Suprapubic skin (tissue), 4 donors: ENCODE results near the gene NPAS2.

Source experiments
- CTCF ChIP-seq, 2 donors: fragments of 200-600 bp in 1 of 2; fragments of 450-650 bp in 1 of 2; sonication (generic) in 1 of 2; IDR thresholded peaks; one replicate each; pipeline ENCODE4 v1.5.1; 2016 to 2019; ENCODE audit warnings: antibody characterized with exemption in 2 of 2, mild to moderate bottlenecking in 1 of 2, moderate library complexity in 1 of 2
- EP300 ChIP-seq: sonication (generic); formaldehyde crosslinking; IDR thresholded peaks from one replicate; pipeline ENCODE4 v1.6.1; 2017; ENCODE audit warnings: antibody characterized with exemption
- POLR2A ChIP-seq, 2 donors: fragments of 450-650 bp; IDR thresholded peaks; one replicate each; pipeline ENCODE4 v1.6.1; 2017; ENCODE audit warnings: antibody characterized with exemption in 2 of 2, mild to moderate bottlenecking in 2 of 2, moderate library complexity in 2 of 2
- POLR2AphosphoS5 ChIP-seq, 3 donors: sonication (generic); formaldehyde crosslinking; IDR thresholded peaks; one replicate each; pipeline ENCODE4 v1.6.1; 2017; ENCODE audit warnings: antibody characterized with exemption in 3 of 3

GRCh38 chr2:100887039-100887578 is 67.2 kb downstream of the NPAS2 start:
- no peak for TF ChIP-seq CTCF (IDR thresholded peaks at IDR 0.05)
- TF ChIP-seq POLR2AphosphoS5 (IDR thresholded peaks at IDR 0.05) = no peak
- TF ChIP-seq POLR2A (IDR thresholded peaks at IDR 0.05) = no peak
- no peak for TF ChIP-seq EP300
